GM19351 (cell line): ENCODE data around the gene CNTFR.
A peak's percentile ranks its signal among the peaks of the same experiment; 100 is the strongest.

Source experiments
- ATAC-seq: cut with Tn5 transposase; IDR thresholded peaks from one replicate; pipeline ENCODE4 v1.9.1; 2021; ENCODE audit warnings: mild to moderate bottlenecking, moderate library complexity; ENCODE audit not compliant: unreplicated experiment

Gene CNTFR

GRCh38 chr9:34620061-34620994 lies 30.8 kb upstream of the CNTFR start, which contains the start of gene DCTN3:
Gene DCTN3 (minus strand): TSS chr9:34620495. CDS start chr9:34620464, 31 bp downstream.
- peak; percentile 100 for ATAC-seq

- ATAC-seq, result no peak
Observed at GRCh38 chr9:34615132-34615531, 25.6 kb upstream of the CNTFR start.

- ATAC-seq, result peak; percentile 48
Observed at GRCh38 chr9:34612788-34613390, 23.4 kb upstream of the CNTFR start.

- peak; percentile 85 for ATAC-seq
Observed at GRCh38 chr9:34611811-34612787, 22.6 kb upstream of the CNTFR start, which contains the start of gene RPP25L. Gene RPP25L (minus strand): TSS chr9:34612097. CDS start chr9:34611296, 801 bp downstream.

GRCh38 chr9:34611251-34611810 lies 21.8 kb upstream of the CNTFR start:
- peak; percentile 16 for ATAC-seq

GRCh38 chr9:34610434-34611206 lies 21.1 kb upstream of the CNTFR start:
- ATAC-seq, result no peak

GRCh38 chr9:34607331-34607730 lies 17.8 kb upstream of the CNTFR start:
- no peak for ATAC-seq

- ATAC-seq, result no peak
Observed at GRCh38 chr9:34606905-34607304, 17.4 kb upstream of the CNTFR start.

- ATAC-seq, result no peak
Observed at GRCh38 chr9:34606190-34606589, 16.7 kb upstream of the CNTFR start.

- peak; percentile 62 for ATAC-seq
Observed at GRCh38 chr9:34603610-34604231, 14.2 kb upstream of the CNTFR start.

- no peak for ATAC-seq
Observed at GRCh38 chr9:34601937-34602573, 12.5 kb upstream of the CNTFR start.

GRCh38 chr9:34600908-34601307 lies 11.4 kb upstream of the CNTFR start:
- no peak for ATAC-seq

- no peak for ATAC-seq
Observed at GRCh38 chr9:34599546-34599945, 10.0 kb upstream of the CNTFR start.

GRCh38 chr9:34594177-34594576 lies 4.7 kb upstream of the CNTFR start:
- ATAC-seq, result no peak

GRCh38 chr9:34592895-34593601 lies 3.5 kb upstream of the CNTFR start:
- no peak for ATAC-seq

GRCh38 chr9:34591917-34592866 lies 2.7 kb upstream of the CNTFR start:
- no peak for ATAC-seq
